Activated effector memory CD4-positive, alpha-beta T cell treated with Interleukin-2 at 50 U/mL for 16 hours (primary cell): ENCODE results near the gene DCLRE1B.

Experiments
- DNase-seq: peaks from one replicate; pipeline ENCODE4 v3.0.0-alpha.2; 2020

The DCLRE1B gene

DNA sequence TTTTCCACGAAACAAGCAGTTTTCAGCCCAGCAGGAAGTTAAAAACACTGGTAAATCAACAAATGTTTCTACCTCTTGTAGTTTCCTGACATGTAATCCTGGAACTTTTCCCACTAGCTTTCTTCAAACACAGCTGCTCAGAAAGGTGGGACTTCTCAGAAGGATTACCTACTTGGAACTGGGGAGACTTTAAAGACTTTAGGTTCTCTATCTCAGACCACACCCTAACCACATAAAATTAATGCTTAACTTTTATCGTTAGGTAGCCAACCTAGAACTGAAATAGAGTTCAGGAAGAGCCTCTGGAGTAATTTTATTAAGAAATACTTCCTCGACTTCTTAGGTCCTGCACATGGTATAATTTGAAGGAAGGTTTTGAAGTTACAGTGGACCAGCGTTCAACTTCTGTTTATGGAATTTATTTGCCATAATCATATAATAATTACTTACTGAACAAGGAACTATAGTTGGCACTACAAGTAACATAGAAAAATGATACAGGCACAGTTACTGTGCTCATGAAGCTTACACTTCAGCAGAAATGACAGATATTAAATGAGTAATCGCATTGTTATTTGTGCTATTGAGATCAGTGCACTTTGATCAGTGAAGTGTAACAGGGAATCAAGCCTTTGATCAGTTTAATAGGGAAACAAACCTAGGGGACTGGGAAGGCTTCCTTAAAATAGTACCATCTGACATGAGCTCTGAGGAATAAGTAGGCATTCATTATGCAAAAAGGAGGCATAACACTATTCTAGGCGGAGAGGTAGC is 17.5 kb upstream of the DCLRE1B start, which contains the start of gene BCL2L15:
TSS of gene BCL2L15 (minus strand) at position 180 of the 774 bp plus-strand sequence. CDS start 206 bp downstream, outside the sequence.
- no peak for DNase-seq

- DNase-seq: no peak
Observed at GRCh38 chr1:113890816-113891215, 14.3 kb upstream of the DCLRE1B start.

GRCh38 chr1:113891631-113892220 is 13.4 kb upstream of the DCLRE1B start:
- no peak for DNase-seq

- no peak for DNase-seq
Observed at GRCh38 chr1:113893267-113893666, 11.9 kb upstream of the DCLRE1B start.

DNA sequence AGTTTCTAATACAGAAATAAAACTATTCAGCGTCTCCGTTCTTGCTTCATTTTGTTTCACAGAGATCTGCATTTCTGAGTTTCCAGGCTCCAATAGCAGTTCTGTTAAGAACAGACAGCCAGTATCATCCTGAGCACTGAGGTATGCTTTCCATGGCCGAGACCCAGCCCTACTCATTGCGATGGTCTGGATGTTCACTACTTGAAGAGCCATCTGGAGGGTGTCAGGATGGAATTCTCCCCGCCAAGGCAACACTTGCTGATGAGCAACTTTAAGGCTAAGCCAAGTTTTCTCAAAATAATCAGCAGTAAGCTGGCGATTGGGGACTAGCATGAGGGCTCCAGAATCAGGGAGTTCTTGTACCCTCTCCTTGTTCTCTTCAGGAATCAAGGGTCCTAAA is 10.0 kb upstream of the DCLRE1B start:
- DNase-seq: no peak

- DNase-seq: no peak
Observed at GRCh38 chr1:113895961-113896360, 9.2 kb upstream of the DCLRE1B start.

DNA sequence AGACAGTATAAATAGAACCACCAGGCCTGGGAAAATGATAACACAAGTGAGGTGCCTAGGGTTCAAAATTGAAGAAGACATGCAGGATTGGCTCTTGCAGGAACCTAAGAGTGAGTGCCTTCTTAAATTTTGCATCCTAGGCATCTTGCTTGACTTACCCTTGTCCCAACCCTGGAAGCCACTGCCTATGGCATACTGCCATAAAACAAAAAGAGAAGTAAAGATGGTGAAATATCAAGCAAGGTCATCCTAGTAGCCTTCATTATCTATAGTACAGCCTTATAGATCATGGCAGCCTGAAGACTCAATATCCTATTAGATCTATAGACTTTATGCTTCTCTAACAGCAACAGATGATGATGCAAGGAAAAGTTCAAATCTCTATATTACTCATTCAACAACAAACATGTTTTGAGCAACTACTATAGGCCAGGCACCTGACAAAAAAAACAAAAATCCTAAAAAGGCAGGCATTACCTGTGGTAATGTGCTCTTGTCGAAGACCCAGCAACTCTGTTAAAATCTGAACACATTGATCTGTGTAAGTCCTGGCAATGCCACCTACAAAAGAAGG is 6.8 kb upstream of the DCLRE1B start:
- DNase-seq: no peak

DNA sequence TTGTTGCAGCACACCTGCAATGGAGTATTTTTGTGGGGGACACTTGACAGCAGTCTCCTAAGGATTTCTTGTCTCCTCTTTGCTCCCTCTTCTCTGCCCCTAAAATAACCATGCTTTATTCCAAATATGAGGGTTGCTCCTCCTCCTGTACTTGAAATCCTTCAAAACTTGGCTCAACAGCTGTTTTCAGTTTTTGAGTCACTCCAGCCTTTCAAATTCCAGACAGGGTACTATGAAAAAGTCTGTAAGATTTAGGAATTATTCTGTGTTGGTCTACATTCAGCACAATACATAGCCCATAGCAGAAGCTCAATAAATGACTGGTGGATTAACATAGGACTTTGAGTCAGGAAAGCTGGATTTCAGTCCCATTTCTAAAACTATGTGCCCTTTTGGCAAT is 6.0 kb upstream of the DCLRE1B start:
- DNase-seq: no peak

GRCh38 chr1:113901191-113901590 is 3.9 kb upstream of the DCLRE1B start:
- DNase-seq: no peak

DNA sequence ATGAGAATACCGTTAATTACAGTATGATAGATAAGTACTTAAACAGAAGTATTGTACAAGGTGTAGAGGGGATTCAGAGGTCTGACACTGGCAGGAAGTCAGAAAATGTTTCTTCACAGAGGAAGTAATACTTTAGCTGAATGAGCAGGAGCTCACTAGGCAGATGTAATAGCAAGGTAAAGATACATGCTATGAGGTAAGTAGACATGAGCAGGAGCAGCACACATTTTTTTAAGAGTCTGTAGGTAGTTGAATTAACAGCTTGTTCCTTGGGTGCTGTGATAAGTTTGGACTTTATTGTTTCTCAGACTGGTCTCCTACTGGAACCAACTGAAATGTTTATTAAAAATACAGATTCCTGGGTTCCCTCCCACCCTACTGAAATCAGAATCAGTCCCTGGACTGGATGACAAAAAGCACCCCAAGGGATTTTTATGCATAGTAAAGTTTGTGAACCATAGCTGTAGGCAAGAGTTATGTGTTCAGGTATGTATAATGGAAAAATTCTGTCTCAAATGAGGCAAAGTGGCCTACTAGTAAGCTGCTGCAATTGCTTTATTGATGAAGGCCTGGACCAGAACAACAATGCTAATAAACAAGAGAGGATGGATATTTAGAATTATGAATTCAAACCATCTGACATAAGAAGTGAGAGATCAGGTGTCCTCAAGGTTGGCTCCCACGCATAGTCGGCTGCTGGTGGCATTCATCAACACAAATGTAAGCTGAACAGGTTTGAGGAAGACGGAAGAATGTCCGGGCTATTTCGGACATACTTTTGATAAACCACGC is 1.4 kb upstream of the DCLRE1B start:
- DNase-seq: no peak

DNA sequence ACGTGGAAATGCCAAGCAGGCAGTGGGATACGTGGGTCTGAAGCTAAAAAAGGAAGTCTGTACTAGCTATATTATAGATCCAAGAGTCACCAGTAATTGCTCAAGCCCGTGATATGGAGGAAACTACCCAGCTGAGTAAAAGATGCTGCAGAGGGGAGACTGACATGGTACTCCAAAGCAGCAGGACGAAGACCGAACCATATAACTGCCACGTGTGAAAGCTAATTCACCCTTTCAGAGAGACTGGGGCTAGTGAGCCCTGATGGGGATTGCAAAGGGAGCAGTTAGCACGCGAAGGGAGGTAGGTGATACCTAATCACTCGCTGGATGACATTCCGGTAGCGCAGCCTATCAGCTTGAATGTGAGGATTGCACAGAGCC is 843 bp upstream of the DCLRE1B start:
- DNase-seq: no peak

- no peak for DNase-seq
Observed at GRCh38 chr1:113905435-113905861, 322 bp downstream of the DCLRE1B start.

- DNase-seq: no peak
Observed at GRCh38 chr1:113912594-113913311, 7.6 kb downstream of the DCLRE1B start.

DNA sequence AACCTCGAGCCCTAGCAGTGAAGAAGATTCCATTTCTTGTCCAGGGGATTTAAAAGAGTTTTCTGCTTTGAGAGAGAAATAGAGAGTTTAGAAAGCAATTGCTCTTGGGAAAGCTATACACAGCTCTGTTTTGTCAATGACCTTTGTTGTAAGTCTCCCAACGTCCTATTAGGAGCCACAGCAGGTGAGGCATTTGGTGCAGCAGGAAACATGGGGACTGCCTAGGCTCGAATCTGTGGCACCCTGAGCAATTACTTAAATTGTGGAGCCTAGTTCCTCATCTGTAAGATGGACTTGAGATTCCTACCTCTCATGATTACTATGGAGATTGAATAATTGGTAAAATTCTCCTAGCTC is 8.2 kb downstream of the DCLRE1B start:
- DNase-seq: no peak

- DNase-seq: no peak
Observed at GRCh38 chr1:113913887-113914664, 8.9 kb downstream of the DCLRE1B start.

- DNase-seq: no peak
Observed at GRCh38 chr1:113916974-113917373, 11.8 kb downstream of the DCLRE1B start.

DNA sequence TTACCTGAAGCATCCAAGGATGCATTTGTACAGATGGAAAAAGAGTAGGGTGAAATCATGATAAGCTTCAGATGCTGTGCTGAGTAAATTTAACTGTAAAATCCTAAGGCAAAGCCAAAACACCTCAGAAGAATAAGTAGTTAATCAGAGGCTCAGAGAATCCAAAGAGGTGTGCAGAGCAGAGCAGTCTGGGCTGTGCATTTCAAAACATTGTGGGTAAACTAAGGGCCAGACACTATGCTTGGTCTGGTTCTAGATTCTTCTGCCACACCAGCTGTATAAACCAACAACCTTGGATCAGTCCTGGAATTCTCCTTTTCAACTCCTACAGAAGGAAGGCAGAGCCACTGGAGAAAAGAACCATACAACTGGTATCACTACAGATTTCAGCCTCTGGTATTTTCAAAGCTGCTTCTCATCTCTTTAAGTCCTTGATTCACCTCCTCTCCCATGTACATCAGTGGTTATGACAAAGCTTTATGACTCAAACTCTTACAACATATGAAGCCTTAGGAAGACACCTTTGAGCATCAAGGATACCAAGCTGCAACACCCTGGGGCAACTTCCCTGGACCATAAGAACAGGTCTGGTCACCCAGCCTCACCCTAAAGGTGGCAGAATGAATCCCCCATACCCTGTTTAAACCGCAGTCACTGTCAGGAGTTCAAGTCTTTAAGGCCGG is 12.4 kb downstream of the DCLRE1B start:
- DNase-seq: no peak

DNA sequence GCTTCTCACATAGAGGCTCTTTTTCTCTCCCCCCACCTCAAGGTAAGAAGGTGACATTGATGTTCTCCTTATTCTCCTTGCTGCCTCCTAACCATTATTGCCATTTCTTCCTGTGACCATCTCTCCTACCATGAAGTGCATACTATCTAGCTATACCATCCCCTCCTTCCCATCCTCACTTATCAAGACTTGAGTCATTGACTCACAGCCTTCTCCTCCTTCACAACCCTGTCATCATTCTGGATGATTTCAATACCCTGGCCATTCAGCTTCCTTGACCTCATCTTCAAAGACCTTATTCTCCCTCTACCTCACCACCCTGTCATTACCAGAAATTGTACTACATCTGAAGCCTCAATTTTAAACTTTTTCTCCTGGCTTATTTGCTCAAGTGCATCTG is 13.1 kb downstream of the DCLRE1B start:
- no peak for DNase-seq

DNA sequence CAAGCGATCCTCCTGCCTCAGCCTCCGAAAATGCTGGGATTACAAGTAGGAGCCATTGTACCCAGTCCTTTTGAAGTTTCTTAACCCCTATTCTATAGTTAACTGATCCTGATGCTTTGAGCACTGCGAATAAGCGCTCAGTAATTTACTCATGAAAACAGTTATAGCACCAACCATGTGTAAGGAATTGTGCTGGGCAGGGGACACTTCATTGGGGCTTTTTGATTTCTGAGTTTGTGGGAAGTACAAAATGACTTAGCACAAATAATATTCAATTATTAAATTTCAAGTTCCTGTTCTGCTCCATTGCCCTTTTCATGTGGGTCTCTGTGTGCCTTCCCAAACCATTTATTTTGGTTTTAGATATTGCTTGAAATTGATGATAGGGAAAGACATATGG is 17.8 kb downstream of the DCLRE1B start:
- DNase-seq: no peak

DNA sequence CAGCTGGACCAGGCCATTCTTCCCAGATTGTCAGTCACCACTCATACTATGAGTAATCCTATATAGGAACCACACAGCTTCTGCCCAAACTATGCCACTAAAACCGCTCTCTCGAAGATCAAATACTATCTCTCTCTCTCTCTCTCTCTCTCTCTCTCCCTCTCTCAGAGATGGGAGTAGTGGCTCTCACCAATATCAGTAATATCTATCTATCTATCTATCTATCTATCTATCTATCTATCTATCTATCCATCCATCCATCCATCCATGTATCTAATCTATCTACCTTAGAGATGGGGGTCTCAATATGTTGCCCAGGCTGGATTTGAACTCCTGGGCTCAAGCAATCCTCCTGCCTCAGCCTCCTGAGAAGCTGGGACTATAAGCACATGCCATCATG is 19.3 kb downstream of the DCLRE1B start:
- DNase-seq: no peak

DNA sequence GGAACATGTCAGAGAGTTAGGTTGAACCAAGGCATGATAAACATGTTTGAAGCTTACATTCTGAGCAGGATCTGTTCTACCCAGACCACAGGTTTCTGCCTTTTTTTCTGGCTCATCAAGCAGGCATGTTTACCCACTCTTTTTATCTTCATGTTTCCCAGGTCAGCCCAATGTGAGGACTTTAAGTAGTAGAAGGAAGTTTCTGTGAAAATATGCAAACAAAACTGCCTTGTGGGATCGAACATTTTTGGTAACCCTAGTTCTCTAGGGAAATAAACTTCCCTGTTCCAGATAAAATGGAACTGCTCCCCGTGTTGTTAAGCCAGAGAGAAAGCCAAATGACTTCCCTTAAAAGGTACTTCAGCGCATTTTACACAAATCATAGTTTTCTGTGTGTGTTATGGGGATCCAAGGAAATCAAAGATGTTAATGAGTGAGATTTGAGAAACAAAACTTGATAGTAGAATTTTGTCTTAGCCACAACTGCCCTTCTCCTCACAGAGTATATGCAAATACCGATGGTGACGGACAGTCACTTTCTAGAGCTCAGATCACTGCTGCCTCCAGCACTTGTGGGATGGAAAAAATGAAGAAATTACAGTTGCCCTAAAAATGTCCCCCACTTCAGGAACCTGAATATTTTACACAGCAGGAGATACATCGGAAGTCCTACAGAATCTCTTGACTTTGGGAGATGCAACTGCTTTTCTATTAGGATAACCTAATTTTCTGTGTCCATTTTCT is 23.2 kb downstream of the DCLRE1B start:
- DNase-seq: no peak
